IMR-90 (cell line): ENCODE results near the gene HUNK. TPM values are rescaled to one million over a fixed set of nuclear protein-coding genes. Genes with fewer than 3 reads are reported as not detected.

Experiments
- ATAC-seq: fragments of 200-7000 bp; cut with Tn5 transposase; 2 replicates; pipeline ENCODE4 v1.9.1; 2020; ENCODE audit warnings: low read depth, mild to moderate bottlenecking, moderate library complexity
- BruUV-seq: library from RNA; stranded (reverse); fragments of 400-500 nt; replicated peaks from 2 replicates; lab custom pipeline; 2021; lab: Mats Ljungman, UMichigan
- CTCF ChIA-PET: fragments of 300-600 bp; formaldehyde crosslinking; extraction: SDS; loops from one replicate; lab custom pipeline; 2021; ENCODE audit warnings: antibody characterized with exemption; lab: Yijun Ruan, JAX
- POLR2A ChIA-PET: fragments of 300-600 bp; sonication (Branson Sonifier 250); formaldehyde crosslinking; loops from one replicate; lab custom pipeline; 2022; ENCODE audit warnings: antibody characterized with exemption; ENCODE audit not compliant: unreplicated experiment; lab: Charles Lee
- DNase-seq: peaks from one replicate; pipeline ENCODE4 v3.0.0; 2013
- H2AFZ ChIP-seq: replicated peaks from 2 replicates; pipeline ENCODE3; 2013; ENCODE audit warnings: low read length, mild to moderate bottlenecking; ENCODE audit not compliant: poor library complexity
- H2AK5ac ChIP-seq: 2 replicates; pipeline ENCODE4 v1.6.1; 2013; ENCODE audit warnings: low read depth, low read length, inconsistent platforms
- H2AK9ac ChIP-seq: replicated peaks from 2 replicates; pipeline ENCODE3; 2013; ENCODE audit warnings: mild to moderate bottlenecking, low read depth, low read length, moderate library complexity; ENCODE audit not compliant: poor library complexity
- H2BK120ac ChIP-seq: 2 replicates; pipeline ENCODE4 v1.6.1; 2013; ENCODE audit warnings: low read depth, low read length, inconsistent platforms
- H2BK15ac ChIP-seq: 3 replicates; pipeline ENCODE4 v1.6.1; 2013; ENCODE audit warnings: low read depth, low read length, inconsistent platforms
- H2BK20ac ChIP-seq: 2 replicates; pipeline ENCODE4 v1.6.1; 2013; ENCODE audit warnings: low read depth, mild to moderate bottlenecking, inconsistent platforms, low read length, moderate library complexity
- H2BK5ac ChIP-seq: 2 replicates; pipeline ENCODE4 v1.6.1; 2013; ENCODE audit warnings: mild to moderate bottlenecking, low read depth, low read length, inconsistent platforms; ENCODE audit not compliant: poor library complexity, severe bottlenecking
- H3K14ac ChIP-seq: replicated peaks from 2 replicates; pipeline ENCODE4 v1.6.1; 2013; ENCODE audit warnings: low read depth, low read length, inconsistent platforms
- H3K18ac ChIP-seq: 2 replicates; pipeline ENCODE4 v1.6.1; 2013; ENCODE audit warnings: low read depth, low read length, control low read depth
- H3K23ac ChIP-seq: 2 replicates; pipeline ENCODE4 v1.6.1; 2013; ENCODE audit warnings: low read depth, low read length, inconsistent platforms
- H3K27ac ChIP-seq: 2 replicates; pipeline ENCODE4 v1.5.1; 2013; ENCODE audit warnings: mild to moderate bottlenecking, control low read depth, low read length; ENCODE audit not compliant: insufficient read depth
- H3K27me3 ChIP-seq: 2 replicates; pipeline ENCODE4 v1.6.1; 2013; ENCODE audit warnings: low read length; ENCODE audit not compliant: control insufficient read depth, insufficient read depth
- H3K36me3 ChIP-seq: 2 replicates; pipeline ENCODE4 v1.6.1; 2013; ENCODE audit warnings: low read length, mixed read lengths; ENCODE audit not compliant: control insufficient read depth, insufficient read depth
- H3K4ac ChIP-seq: 2 replicates; pipeline ENCODE4 v1.6.1; 2013; ENCODE audit warnings: low read depth, low read length, inconsistent platforms
- H3K4me1 ChIP-seq: 2 replicates; pipeline ENCODE4 v1.6.1; 2013; ENCODE audit warnings: low read length, mixed read lengths; ENCODE audit not compliant: control insufficient read depth, insufficient read depth
- H3K4me2 ChIP-seq: 2 replicates; pipeline ENCODE4 v1.6.1; 2013; ENCODE audit warnings: low read depth, mild to moderate bottlenecking, control low read depth, low read length, moderate library complexity
- H3K4me3 ChIP-seq: 2 replicates; pipeline ENCODE4 v1.5.1; 2013; ENCODE audit warnings: low read depth, mild to moderate bottlenecking, control low read depth, low read length, moderate library complexity; ENCODE audit not compliant: insufficient read depth
- H3K56ac ChIP-seq: 2 replicates; pipeline ENCODE4 v1.6.1; 2013; ENCODE audit warnings: low read length, inconsistent platforms; ENCODE audit not compliant: insufficient read depth; ENCODE audit errors: extremely low read depth
- H3K79me1 ChIP-seq, 2 experiments: 2 replicates each; pipeline ENCODE4 v1.6.1; 2013; ENCODE audit warnings: low read length in 2 of 2, inconsistent platforms in 1 of 2, low read depth in 1 of 2
- H3K9ac ChIP-seq: 2 replicates; pipeline ENCODE4 v1.6.1; 2013; ENCODE audit warnings: low read depth, low read length, control low read depth
- H3K9me1 ChIP-seq: 2 replicates; pipeline ENCODE4 v1.6.1; 2013; ENCODE audit warnings: low read length, inconsistent platforms; ENCODE audit not compliant: insufficient read depth
- H3K9me3 ChIP-seq: 2 replicates; pipeline ENCODE4 v1.6.1; 2013; ENCODE audit warnings: low read length; ENCODE audit not compliant: control insufficient read depth, insufficient read depth
- H4K20me1 ChIP-seq: 2 replicates; pipeline ENCODE4 v1.6.1; 2013; ENCODE audit warnings: low read length, inconsistent platforms; ENCODE audit not compliant: insufficient read depth
- H4K5ac ChIP-seq: 2 replicates; pipeline ENCODE4 v1.6.1; 2013; ENCODE audit warnings: mild to moderate bottlenecking, low read depth, low read length, control low read depth
- H4K8ac ChIP-seq, 2 experiments: 2 replicates each; pipeline ENCODE4 v1.6.1; 2013; ENCODE audit warnings: low read depth in 2 of 2, low read length in 2 of 2, control low read depth in 1 of 2, inconsistent platforms in 1 of 2
- H4K91ac ChIP-seq: 2 replicates; pipeline ENCODE4 v1.6.1; 2013; ENCODE audit warnings: low read depth, low read length, inconsistent platforms; ENCODE audit not compliant: insufficient read depth
- BHLHE40 ChIP-seq: fragments of 150-350 bp; IDR thresholded peaks from 2 replicates; pipeline ENCODE4 v1.6.1; 2016; ENCODE audit warnings: mild to moderate bottlenecking, low read depth, low read length
- CEBPB ChIP-seq: IDR thresholded peaks from 2 replicates; pipeline ENCODE4 v1.6.1; 2012; ENCODE audit warnings: low read depth, low read length, improper control_type of control experiment
- FOS ChIP-seq: fragments of 150-350 bp; IDR thresholded peaks from 2 replicates; pipeline ENCODE4 v1.6.1; 2016; ENCODE audit warnings: low read depth, low read length
- RAD21 ChIP-seq: IDR thresholded peaks from 2 replicates; pipeline ENCODE4 v1.6.1; 2012; ENCODE audit warnings: low read length, improper control_type of control experiment
- RCOR1 ChIP-seq: IDR thresholded peaks from 2 replicates; pipeline ENCODE4 v1.6.1; 2012; ENCODE audit warnings: mild to moderate bottlenecking, low read length, improper control_type of control experiment; ENCODE audit not compliant: insufficient replicate concordance
- WGBS, 2 experiments: methylation state at CpG; one replicate each; pipeline versions ENCODE4 v1.1.5 to v1.1.7; 2013; ENCODE audit warnings: missing lambda C conversion rate in 2 of 2; ENCODE audit not compliant: insufficient read length in 1 of 2; ENCODE audit errors: extremely low coverage in 2 of 2; 5-methylcytosine and 5-hydroxymethylcytosine counted together
- dilution Hi-C: fragments of 300-500 bp; cut with HindIII; formaldehyde crosslinking; loops from one replicate; pipeline ENCODE4 v1.14.3; 2018; ENCODE audit warnings: low sequenced_read_pairs; ENCODE audit not compliant: unreplicated experiment
- in situ Hi-C: fragments of 300-500 bp; cut with MboI; formaldehyde crosslinking; loops from 3 replicates; pipeline ENCODE4 v1.14.3; 2019; ENCODE audit warnings: low sequenced_read_pairs, inconsistent platforms, mixed read lengths
- intact Hi-C: fragments of 100-400 bp; cut with micrococcal nuclease; formaldehyde crosslinking; loops from 2 replicates; pipeline ENCODE4 v1.10.0; 2022
- polyA plus RNA-seq, 3 experiments: library from polyadenylated mRNA; depleted of rRNA; stranded (reverse); fragments of >200 nt; gene quantifications; 2 replicates each; pipeline ENCODE4 v1.2.3, GENCODE V29; 2012; ENCODE audit warnings: low replicate concordance in 1 of 3
- total RNA-seq: library from RNA; depleted of rRNA; stranded (reverse); fragments of >200 nt; gene quantifications from 2 replicates; pipeline ENCODE4 v1.2.3, GENCODE V29; 2012

HUNK gene
- total and polyA plus RNA-seq, 2 of the 4 experiments (the other 2 are of a cell fraction): 1.0 to 2.0 TPM

DNA sequence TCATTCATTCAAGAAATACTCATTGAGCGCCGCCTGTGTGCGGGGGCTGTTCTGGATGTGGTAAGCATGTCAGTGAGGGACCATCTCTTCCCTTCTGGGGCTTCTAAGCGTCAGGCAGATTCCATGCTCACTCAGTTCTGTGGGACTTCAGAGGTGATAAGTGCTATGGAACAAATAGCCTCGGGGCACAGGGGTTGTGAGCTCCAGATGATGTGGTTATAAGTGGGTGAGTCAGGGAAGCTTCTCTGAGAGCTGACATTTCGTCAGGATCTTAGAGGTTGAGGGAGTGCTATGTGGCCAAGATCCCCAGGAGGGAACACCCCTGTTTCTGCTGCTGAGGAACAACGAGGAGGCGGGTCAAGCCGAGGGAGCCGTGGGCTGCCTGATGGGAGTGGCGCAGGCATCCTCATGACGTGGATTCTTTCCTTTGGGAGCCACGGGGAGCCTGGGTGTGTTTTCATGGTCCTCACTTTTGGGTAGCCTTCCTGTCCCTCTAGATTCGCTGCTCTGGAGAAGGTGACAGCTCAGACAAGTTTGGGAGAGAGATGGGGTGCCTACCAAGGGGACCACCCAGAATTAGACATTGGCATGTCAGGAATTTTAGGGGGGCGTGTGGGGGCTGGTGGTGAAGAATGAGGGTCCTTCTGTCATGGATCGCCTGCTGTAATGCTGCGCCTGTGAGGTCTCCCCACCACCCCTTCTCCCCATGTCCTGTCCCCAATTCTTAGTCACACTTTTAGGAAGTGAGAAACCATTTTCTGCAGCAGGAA is 38.5 kb downstream of the HUNK start:
- H3K14ac ChIP-seq: peak overlapping the region; percentile 34
- CTCF ChIA-PET: interaction anchor here (0.8 kb wide), 1 partner anchor 12 kb away, joined by 3 read pairs; no protein-coding TSS in a partner anchor
- DNase-seq (peak; percentile 86), ATAC-seq (peak; percentile 38)
- peak overlapping the region; percentile 4 for H2BK20ac ChIP-seq
- peak overlapping the region in 1 of 2 experiments; percentile 34; a peak in 1 of 4 replicates for H4K8ac ChIP-seq
- peak overlapping the region; percentile 63 for H2BK120ac ChIP-seq
- H3K36me3 ChIP-seq: no peaks in the 10 kb centered on the region
- H3K4me1 ChIP-seq: peaks cover 28% of the 10 kb centered on the region
- dilution Hi-C loops: no loop called here
- peak overlapping the region; percentile 29 for H2AK9ac ChIP-seq
- H3K4me2 ChIP-seq: no peak overlapping the region
- in situ Hi-C loops: no loop called here
- intact Hi-C loops: no loop called here
- H3K23ac ChIP-seq: no peak overlapping the region
- H2AK5ac ChIP-seq: peak overlapping the region; percentile 75
- TF ChIP-seq CEBPB (peak; percentile 54; the same call in 1 of the 2 replicates), RCOR1 (peak; percentile 47), FOS (no peak; the same call in 1 of the 2 replicates), RAD21 (no peak), BHLHE40 (0 out of 2 replicates have a peak, but pooled peaks have one; percentile 29)
- no peak overlapping the region for H4K5ac ChIP-seq
- no TSS peak for BruUV-seq
- H3K4me3 ChIP-seq: no peak overlapping the region
- no peak overlapping the region for H3K18ac ChIP-seq
- H3K56ac ChIP-seq: no peak overlapping the region
- H4K91ac ChIP-seq: peak overlapping the region; percentile 38
- H3K27ac ChIP-seq: no peak overlapping the region
- no peaks in the 10 kb centered on the region for H4K20me1 ChIP-seq
- POLR2A ChIA-PET: no interaction called here
- peaks cover 6 to 42% of the 10 kb centered on the region in 2 experiments; a peak in 3 of 4 replicates for H3K79me1 ChIP-seq
- no peak overlapping the region for H2BK5ac ChIP-seq
- H3K9ac ChIP-seq: no peak overlapping the region
- no peaks in the 10 kb centered on the region for H3K27me3 ChIP-seq
- H3K9me3 ChIP-seq: no peaks in the 10 kb centered on the region
- no peak overlapping the region for H2AFZ ChIP-seq
- peak overlapping the region; percentile 68 for H3K4ac ChIP-seq
- peak overlapping the region; percentile 57; the same call in 2 of the 3 replicates for H2BK15ac ChIP-seq
- 93% methylated on average over 2 of the region's 17 CpGs; no CpG with 5 or more reads in 1 of the 2 experiments for WGBS, 2 experiments
- peaks cover 19% of the 10 kb centered on the region for H3K9me1 ChIP-seq
